Measurements from ENCODE around the gene UQCRC2. TPM values are rescaled to one million over a fixed set of nuclear protein-coding genes. Genes with fewer than 3 reads are reported as not detected.
A peak's percentile ranks its signal among the peaks of the same experiment; 100 is the strongest.

Gene UQCRC2
- total RNA-seq, 4 donors from 2014 or later, result 193 to 309 (median 286) TPM

DNA sequence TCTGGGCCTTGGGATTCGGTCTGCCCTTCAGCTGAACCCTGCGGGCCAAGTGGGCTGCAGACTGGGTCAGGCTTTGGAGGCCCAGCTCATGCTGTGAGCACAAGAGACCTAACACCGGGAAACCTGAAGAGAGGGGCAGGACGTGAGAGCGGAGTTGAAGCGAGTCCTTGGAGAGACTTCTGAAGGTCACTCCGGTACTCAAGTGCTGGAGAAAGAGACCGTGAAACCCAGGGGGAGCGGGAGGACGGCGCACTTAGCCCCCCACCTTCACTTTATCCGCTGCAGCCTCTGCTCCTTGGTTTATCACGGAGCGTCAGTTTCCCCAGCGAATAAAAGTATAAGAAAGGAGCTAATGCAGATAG lies 361 bp downstream of the UQCRC2 start:
- TF ChIP-seq, protein P1, sequence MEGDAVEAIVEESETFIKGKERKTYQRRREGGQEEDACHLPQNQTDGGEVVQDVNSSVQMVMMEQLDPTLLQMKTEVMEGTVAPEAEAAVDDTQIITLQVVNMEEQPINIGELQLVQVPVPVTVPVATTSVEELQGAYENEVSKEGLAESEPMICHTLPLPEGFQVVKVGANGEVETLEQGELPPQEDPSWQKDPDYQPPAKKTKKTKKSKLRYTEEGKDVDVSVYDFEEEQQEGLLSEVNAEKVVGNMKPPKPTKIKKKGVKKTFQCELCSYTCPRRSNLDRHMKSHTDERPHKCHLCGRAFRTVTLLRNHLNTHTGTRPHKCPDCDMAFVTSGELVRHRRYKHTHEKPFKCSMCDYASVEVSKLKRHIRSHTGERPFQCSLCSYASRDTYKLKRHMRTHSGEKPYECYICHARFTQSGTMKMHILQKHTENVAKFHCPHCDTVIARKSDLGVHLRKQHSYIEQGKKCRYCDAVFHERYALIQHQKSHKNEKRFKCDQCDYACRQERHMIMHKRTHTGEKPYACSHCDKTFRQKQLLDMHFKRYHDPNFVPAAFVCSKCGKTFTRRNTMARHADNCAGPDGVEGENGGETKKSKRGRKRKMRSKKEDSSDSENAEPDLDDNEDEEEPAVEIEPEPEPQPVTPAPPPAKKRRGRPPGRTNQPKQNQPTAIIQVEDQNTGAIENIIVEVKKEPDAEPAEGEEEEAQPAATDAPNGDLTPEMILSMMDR (IDR thresholded peaks at IDR 0.05), result no peak
- TF ChIP-seq POLR2A (IDR thresholded peaks at IDR 0.05), result no peak
- H3K4me3 ChIP-seq, result peak overlapping the region; percentile 64 to 86 (median 74)
- peak overlapping the region; percentile 79 to 91 (median 90) for H3K27ac ChIP-seq
- peaks cover 0 to 31% (median 0%) of the 10 kb centered on the region in 3 donors for H3K36me3 ChIP-seq
- no peaks in the 10 kb centered on the region for H3K9me3 ChIP-seq
- peaks cover 0 to 54% (median 9%) of the 10 kb centered on the region in 4 donors for H3K4me1 ChIP-seq
- H3K27me3 ChIP-seq, result no peaks in the 10 kb centered on the region
- DNase-seq, result no peak

DNA sequence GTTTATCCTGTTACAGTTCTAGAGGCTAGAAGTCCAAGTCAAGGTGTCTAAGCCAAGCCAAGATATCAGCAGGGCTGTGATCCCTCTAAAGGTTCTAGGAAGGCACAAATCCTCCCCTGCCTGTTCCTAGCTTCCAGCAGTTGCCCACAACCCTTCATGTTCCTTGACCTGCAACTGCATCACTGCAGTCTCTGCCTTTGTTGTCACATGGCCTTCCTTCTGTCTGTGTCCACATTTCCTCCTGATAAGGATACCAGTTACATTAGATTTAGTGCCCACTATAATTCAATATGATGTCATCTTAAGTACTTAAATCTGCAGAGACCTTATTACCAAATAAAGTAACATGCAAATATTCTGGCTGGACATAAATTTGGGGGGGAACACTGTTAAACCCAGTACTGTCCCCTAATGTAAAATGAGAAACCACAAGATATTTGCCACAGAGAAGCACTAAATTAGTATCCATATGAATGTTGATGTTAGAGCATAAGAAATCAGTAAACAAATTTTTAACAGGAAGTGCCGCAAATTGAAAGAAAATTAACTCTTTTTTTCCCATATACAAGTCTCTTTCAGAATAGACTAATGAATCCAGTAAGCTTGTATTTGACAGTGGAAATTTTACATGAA lies 4.7 kb downstream of the UQCRC2 start:
- H3K36me3 ChIP-seq, result peaks cover 0 to 73% (median 0%) of the 10 kb centered on the region in 3 donors
- TF ChIP-seq POLR2A (IDR thresholded peaks at IDR 0.05), result no peak
- TF ChIP-seq, protein P1 (IDR thresholded peaks at IDR 0.05), result no peak
- no peak for DNase-seq
- H3K4me1 ChIP-seq, result peaks cover 0 to 24% (median 5%) of the 10 kb centered on the region in 4 donors
- no peaks in the 10 kb centered on the region for H3K27me3 ChIP-seq
- H3K9me3 ChIP-seq, result no peaks in the 10 kb centered on the region
- no peak overlapping the region for H3K4me3 ChIP-seq
- no peak overlapping the region for H3K27ac ChIP-seq

DNA sequence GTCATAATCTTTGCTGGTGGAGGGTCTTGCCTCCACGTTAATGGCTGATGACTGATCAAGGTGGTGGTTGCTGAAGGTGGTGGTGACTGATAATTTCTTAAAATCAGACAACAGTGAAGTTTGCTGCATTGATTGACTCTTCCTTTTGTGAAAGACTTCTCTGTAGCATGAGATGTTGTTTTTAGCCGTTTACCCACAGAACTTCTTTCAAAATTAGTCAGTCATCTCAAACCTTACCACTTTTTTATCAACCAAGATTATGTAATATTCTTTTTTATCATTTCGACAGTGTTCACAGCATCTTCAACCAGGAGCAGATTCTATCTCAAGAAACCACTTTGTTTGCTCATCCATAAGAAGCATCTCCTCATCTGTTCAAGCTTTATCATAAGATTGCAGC lies 5.9 kb downstream of the UQCRC2 start:
- no peak for DNase-seq
- Histone ChIP-seq H3K9me3 (no peaks in the 10 kb centered on the region), H3K4me1 (peaks cover 0 to 21% (median 4%) of the 10 kb centered on the region in 4 donors), H3K36me3 (peaks cover 0 to 85% (median 0%) of the 10 kb centered on the region in 3 donors), H3K27ac (no peak overlapping the region), H3K27me3 (no peaks in the 10 kb centered on the region), H3K4me3 (no peak overlapping the region)
- TF ChIP-seq, protein P1 (IDR thresholded peaks at IDR 0.05), result no peak
- no peak for TF ChIP-seq POLR2A (IDR thresholded peaks at IDR 0.05)

DNA sequence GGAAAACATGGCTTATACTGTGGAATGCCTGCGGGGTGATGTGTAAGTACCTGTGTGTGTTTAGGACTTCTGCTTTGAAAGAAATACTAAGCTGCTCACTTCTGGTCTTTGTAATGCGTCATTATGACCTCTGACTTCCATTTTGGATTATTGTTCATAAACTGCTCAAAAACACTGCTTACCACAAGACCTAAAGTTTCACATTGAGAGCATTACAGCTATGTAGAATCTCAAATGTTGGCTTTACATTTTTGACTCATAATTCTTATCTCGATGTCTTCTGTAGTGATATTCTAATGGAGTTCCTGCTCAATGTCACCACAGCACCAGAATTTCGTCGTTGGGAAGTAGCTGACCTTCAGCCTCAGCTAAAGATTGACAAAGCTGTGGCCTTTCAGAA lies 9.3 kb downstream of the UQCRC2 start:
- no peak overlapping the region for H3K27ac ChIP-seq
- no peaks in the 10 kb centered on the region for H3K27me3 ChIP-seq
- peaks cover 0 to 99% (median 0%) of the 10 kb centered on the region in 3 donors for H3K36me3 ChIP-seq
- no peaks in the 10 kb centered on the region for H3K9me3 ChIP-seq
- no peak overlapping the region for H3K4me3 ChIP-seq
- DNase-seq, result no peak
- H3K4me1 ChIP-seq, result no peaks in the 10 kb centered on the region
- TF ChIP-seq, protein P1 (IDR thresholded peaks at IDR 0.05), result no peak
- TF ChIP-seq POLR2A (IDR thresholded peaks at IDR 0.05), result no peak

DNA sequence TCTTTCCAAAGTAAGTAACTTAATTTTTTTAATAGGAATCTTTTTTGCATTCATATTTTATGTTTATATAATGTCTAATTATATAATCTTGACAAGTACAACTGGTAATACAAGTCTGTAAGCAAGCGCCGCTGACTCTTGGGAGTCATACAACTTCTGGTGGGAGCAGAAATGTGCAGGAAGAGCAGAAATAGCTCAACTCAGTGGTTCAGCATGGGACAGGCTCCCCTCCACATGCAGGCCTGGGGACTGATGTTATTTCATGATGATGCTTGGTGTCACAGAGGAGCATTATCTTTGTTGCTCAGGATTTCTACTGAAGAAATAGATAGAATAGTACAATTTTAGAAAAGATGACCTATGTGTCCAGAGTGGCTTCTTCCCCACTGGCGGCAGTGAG lies 10.7 kb downstream of the UQCRC2 start:
- no peak for DNase-seq
- H3K27me3 ChIP-seq, result no peaks in the 10 kb centered on the region
- no peaks in the 10 kb centered on the region for H3K9me3 ChIP-seq
- H3K4me3 ChIP-seq, result no peak overlapping the region
- TF ChIP-seq, protein P1 (IDR thresholded peaks at IDR 0.05), result no peak
- no peak for TF ChIP-seq POLR2A (IDR thresholded peaks at IDR 0.05)
- peaks cover 0 to 99% (median 0%) of the 10 kb centered on the region in 3 donors for H3K36me3 ChIP-seq
- no peak overlapping the region for H3K27ac ChIP-seq
- H3K4me1 ChIP-seq, result no peaks in the 10 kb centered on the region
